ENCODE measurements around the gene KAT6B. TPM values are rescaled to one million over a fixed set of nuclear protein-coding genes. Genes with fewer than 3 reads are reported as not detected.

Gene KAT6B
- total and polyA plus RNA-seq, 2 of the 8 experiments (the other 6 are each of a cell fraction or from before 2014, with no cell fraction given): 7.3 to 30.8 TPM

DNA sequence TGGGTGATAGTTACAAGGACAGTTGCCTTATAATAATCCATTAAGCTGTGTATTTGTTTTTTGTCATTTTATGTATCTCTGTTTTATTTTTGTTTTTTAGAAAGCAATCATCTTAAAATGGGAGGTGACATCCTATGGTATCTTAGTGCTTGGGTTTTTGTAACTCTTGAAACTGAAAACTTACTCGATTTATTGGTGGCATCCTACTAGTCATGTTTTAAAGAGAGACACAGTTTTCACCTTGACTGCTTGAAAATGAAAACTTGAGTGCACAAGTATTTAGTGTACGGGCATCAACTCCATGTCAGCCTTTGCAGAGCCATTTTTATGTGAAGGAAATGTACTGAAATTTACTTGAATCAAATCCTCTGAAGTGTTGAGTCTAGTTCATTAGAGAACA lies 181.2 kb downstream of the KAT6B start:
- Histone ChIP-seq H3K36me3 (ENCODE audit: control insufficient read depth in 2 of 4, insufficient read depth in 4 of 4, low read length in 3 of 4) (no peaks in the 10 kb centered on the region; a peak in 1 of 8 replicates), H3K4me1 (replicated peaks in 1 of 4; ENCODE audit: control insufficient read depth in 3 of 4, insufficient read depth in 4 of 4, low read length in 3 of 4) (no peaks in the 10 kb centered on the region; a peak in 1 of 7 replicates), H4K91ac (replicated peaks; ENCODE audit: insufficient read length, low read length) (no peak overlapping the region), H4K20me1 (replicated peaks in 1 of 2; ENCODE audit: control insufficient read depth in 1 of 2, insufficient read depth in 2 of 2, low read length in 2 of 2) (no peaks in the 10 kb centered on the region), H3K18ac (ENCODE audit: extremely low read depth, low read length) (no peak overlapping the region), H3K4me2 (ENCODE audit: insufficient read depth in 1 of 2, low read depth in 2 of 2, low read length in 2 of 2) (no peak overlapping the region), H3K79me2 (ENCODE audit: control insufficient read depth in 1 of 2, insufficient read depth in 2 of 2, low read length in 2 of 2) (no peaks in the 10 kb centered on the region), H2BK15ac (ENCODE audit: low read length) (no peak overlapping the region), H3K23me2 (ENCODE audit: low read depth, low read length) (no peaks in the 10 kb centered on the region), H3K56ac (replicated peaks; ENCODE audit: insufficient read length, low read depth, low read length) (no peak overlapping the region), H3K4me3 (ENCODE audit: extremely low read depth in 1 of 4, insufficient read depth in 2 of 4, low read depth in 3 of 4, low read length in 4 of 4) (no peak overlapping the region), H2BK20ac (ENCODE audit: low read length) (no peak overlapping the region), H2AK5ac (ENCODE audit: low read depth, low read length) (no peak overlapping the region), H2BK5ac (ENCODE audit: low read depth, low read length) (no peak overlapping the region), H3K9me3 (ENCODE audit: insufficient read depth in 2 of 2, low read depth in 1 of 2, low read length in 1 of 2) (no peaks in the 10 kb centered on the region), H3K4ac (replicated peaks; ENCODE audit: insufficient read length, low read depth, low read length) (no peak overlapping the region), H4K5ac (ENCODE audit: insufficient read length, low read depth, low read length) (no peak overlapping the region), H2BK12ac (ENCODE audit: low read depth, low read length) (no peak overlapping the region), H3K23ac (ENCODE audit: insufficient read length) (no peak overlapping the region), H3K27me3 (replicated peaks in 1 of 4; ENCODE audit: control insufficient read depth in 3 of 4, extremely low read depth in 1 of 4, insufficient read depth in 3 of 4, low read length in 3 of 4) (no peaks in the 10 kb centered on the region), H2AFZ (ENCODE audit: low read length) (no peak overlapping the region), H3K9ac (replicated peaks in 1 of 4; ENCODE audit: extremely low read depth in 1 of 4, low read depth in 3 of 4, low read length in 3 of 4) (no peak overlapping the region), H4K8ac (ENCODE audit: extremely low read depth, insufficient read depth, low read length) (no peak overlapping the region), H3K79me1 (ENCODE audit: low read depth, low read length) (no peaks in the 10 kb centered on the region), H3K27ac (ENCODE audit: low read depth, low read length) (no peak overlapping the region), H3K14ac (ENCODE audit: insufficient read length) (no peak overlapping the region), H2BK120ac (replicated peaks; ENCODE audit: low read depth, low read length) (no peak overlapping the region)
- CTCF ChIA-PET (ENCODE audit: partially characterized antibody): no interaction called here
- FAIRE-seq (no peak), DNase-seq (ENCODE audit: low read depth in 1 of 2, low spot score in 2 of 2) (no peak)
- 85% methylated on average over 2 of the region's 2 CpGs; no CpG with 5 or more reads in 1 of the 2 experiments for WGBS, 2 experiments (ENCODE audit: extremely low coverage in 1 of 2, insufficient coverage in 1 of 2, insufficient read length in 1 of 2, insufficient replicate concordance in 2 of 2, low coverage in 1 of 2, low lambda C conversion rate in 2 of 2, missing lambda C conversion rate in 1 of 2)
- POLR2A ChIA-PET (ENCODE audit: partially characterized antibody): no interaction called here
- TF ChIP-seq GTF2F1 (IDR thresholded peaks at IDR 0.05; ENCODE audit: borderline replicate concordance, low read depth, low read length): no peak
- no peak for TF ChIP-seq HDAC2 (IDR thresholded peaks at IDR 0.05; ENCODE audit: borderline replicate concordance in 1 of 2, low read depth in 2 of 2, low read length in 2 of 2)
- TF ChIP-seq FOSL1 (IDR thresholded peaks at IDR 0.05; ENCODE audit: insufficient read depth, low read depth, low read length): no peak
- TF ChIP-seq, protein P1, sequence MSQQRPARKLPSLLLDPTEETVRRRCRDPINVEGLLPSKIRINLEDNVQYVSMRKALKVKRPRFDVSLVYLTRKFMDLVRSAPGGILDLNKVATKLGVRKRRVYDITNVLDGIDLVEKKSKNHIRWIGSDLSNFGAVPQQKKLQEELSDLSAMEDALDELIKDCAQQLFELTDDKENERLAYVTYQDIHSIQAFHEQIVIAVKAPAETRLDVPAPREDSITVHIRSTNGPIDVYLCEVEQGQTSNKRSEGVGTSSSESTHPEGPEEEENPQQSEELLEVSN (IDR thresholded peaks at IDR 0.05): no peak
- TF ChIP-seq, protein P2, sequence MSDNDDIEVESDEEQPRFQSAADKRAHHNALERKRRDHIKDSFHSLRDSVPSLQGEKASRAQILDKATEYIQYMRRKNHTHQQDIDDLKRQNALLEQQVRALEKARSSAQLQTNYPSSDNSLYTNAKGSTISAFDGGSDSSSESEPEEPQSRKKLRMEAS (IDR thresholded peaks at IDR 0.05): no peak
- TF ChIP-seq CHD1 (IDR thresholded peaks at IDR 0.05; ENCODE audit: low read depth, low read length): no peak
- no peak for TF ChIP-seq SP4 (IDR thresholded peaks at IDR 0.05; ENCODE audit: low read length)
- TF ChIP-seq CREB1 (IDR thresholded peaks at IDR 0.05): no peak
- TF ChIP-seq SP1 (IDR thresholded peaks at IDR 0.05; ENCODE audit: low read depth, low read length): no peak
- TF ChIP-seq, protein P3, sequence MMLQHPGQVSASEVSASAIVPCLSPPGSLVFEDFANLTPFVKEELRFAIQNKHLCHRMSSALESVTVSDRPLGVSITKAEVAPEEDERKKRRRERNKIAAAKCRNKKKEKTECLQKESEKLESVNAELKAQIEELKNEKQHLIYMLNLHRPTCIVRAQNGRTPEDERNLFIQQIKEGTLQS (IDR thresholded peaks at IDR 0.05; ENCODE audit: insufficient read depth, low read depth, low read length): no peak
- TF ChIP-seq RXRA (IDR thresholded peaks at IDR 0.05; ENCODE audit: insufficient read depth, low read depth, low read length): no peak
- no peak for TF ChIP-seq TCF12 (IDR thresholded peaks at IDR 0.05; ENCODE audit: low read depth, low read length)
- no peak for TF ChIP-seq BRCA1 (IDR thresholded peaks at IDR 0.05; ENCODE audit: low read depth, low read length)
- TF ChIP-seq NRF1 (IDR thresholded peaks at IDR 0.05; ENCODE audit: low read depth, low read length): no peak

Measured in H1 (cell line).